ENCODE measurements around the gene NLRP1.

The NLRP1 gene

GRCh38 chr17:5526821-5527598 lies 57.3 kb downstream of the NLRP1 start:
- in situ Hi-C loops (cut with MboI; ENCODE audit: low sequenced_read_pairs), result no loop called here

GRCh38 chr17:5523249-5523648 lies 61.1 kb downstream of the NLRP1 start:
- in situ Hi-C loops (cut with MboI; ENCODE audit: low sequenced_read_pairs), result no loop called here

- in situ Hi-C loops (cut with MboI; ENCODE audit: low sequenced_read_pairs), result no loop called here
Observed at GRCh38 chr17:5522476-5522875, 61.8 kb downstream of the NLRP1 start.

- in situ Hi-C loops (cut with MboI; ENCODE audit: low sequenced_read_pairs), result no loop called here
Observed at GRCh38 chr17:5516060-5516792, 68.1 kb downstream of the NLRP1 start.

GRCh38 chr17:5514976-5515375 lies 69.3 kb downstream of the NLRP1 start:
- in situ Hi-C loops (cut with MboI; ENCODE audit: low sequenced_read_pairs), result no loop called here

GRCh38 chr17:5513628-5514027 lies 70.7 kb downstream of the NLRP1 start:
- in situ Hi-C loops (cut with MboI; ENCODE audit: low sequenced_read_pairs), result no loop called here

- in situ Hi-C loops (cut with MboI; ENCODE audit: low sequenced_read_pairs), result no loop called here
Observed at GRCh38 chr17:5511401-5512225, 72.7 kb downstream of the NLRP1 start.

GRCh38 chr17:5510771-5511170 lies 73.5 kb downstream of the NLRP1 start:
- in situ Hi-C loops (cut with MboI; ENCODE audit: low sequenced_read_pairs), result no loop called here

- in situ Hi-C loops (cut with MboI; ENCODE audit: low sequenced_read_pairs), result no loop called here
Observed at GRCh38 chr17:5509482-5509881, 74.8 kb downstream of the NLRP1 start.

- in situ Hi-C loops (cut with MboI; ENCODE audit: low sequenced_read_pairs), result no loop called here
Observed at GRCh38 chr17:5508810-5509209, 75.5 kb downstream of the NLRP1 start.

- in situ Hi-C loops (cut with MboI; ENCODE audit: low sequenced_read_pairs), result no loop called here
Observed at GRCh38 chr17:5506307-5506706, 78.0 kb downstream of the NLRP1 start.

GRCh38 chr17:5502552-5502951 lies 81.8 kb downstream of the NLRP1 start:
- in situ Hi-C loops (cut with MboI; ENCODE audit: low sequenced_read_pairs), result no loop called here

- in situ Hi-C loops (cut with MboI; ENCODE audit: low sequenced_read_pairs), result no loop called here
Observed at GRCh38 chr17:5501685-5502084, 82.6 kb downstream of the NLRP1 start.

- in situ Hi-C loops (cut with MboI; ENCODE audit: low sequenced_read_pairs), result no loop called here
Observed at GRCh38 chr17:5500589-5501391, 83.5 kb downstream of the NLRP1 start.

- in situ Hi-C loops (cut with MboI; ENCODE audit: low sequenced_read_pairs), result no loop called here
Observed at GRCh38 chr17:5500247-5500588, 84.1 kb downstream of the NLRP1 start.

- in situ Hi-C loops (cut with MboI; ENCODE audit: low sequenced_read_pairs), result no loop called here
Observed at GRCh38 chr17:5499476-5500231, 84.7 kb downstream of the NLRP1 start.

GRCh38 chr17:5492970-5493369 lies 91.3 kb downstream of the NLRP1 start:
- in situ Hi-C loops (cut with MboI; ENCODE audit: low sequenced_read_pairs), result no loop called here

GRCh38 chr17:5488752-5489151 lies 95.6 kb downstream of the NLRP1 start:
- in situ Hi-C loops (cut with MboI; ENCODE audit: low sequenced_read_pairs), result no loop called here

- in situ Hi-C loops (cut with MboI; ENCODE audit: low sequenced_read_pairs), result no loop called here
Observed at GRCh38 chr17:5486206-5487124, 97.8 kb downstream of the NLRP1 start, which contains the start of gene MIS12. Gene MIS12, plus strand, starts transcription at chr17:5486566. Its CDS starts 2,297 bp downstream, at chr17:5488863.

Measured in hTERT RPE-1 (cell line).